ENCODE measurements around the gene HASPIN. TPM values are rescaled to one million over a fixed set of nuclear protein-coding genes. Genes with fewer than 3 reads are reported as not detected.

HASPIN gene
- total RNA-seq, 1 donor from 2014 or later: 6.7 TPM

DNA sequence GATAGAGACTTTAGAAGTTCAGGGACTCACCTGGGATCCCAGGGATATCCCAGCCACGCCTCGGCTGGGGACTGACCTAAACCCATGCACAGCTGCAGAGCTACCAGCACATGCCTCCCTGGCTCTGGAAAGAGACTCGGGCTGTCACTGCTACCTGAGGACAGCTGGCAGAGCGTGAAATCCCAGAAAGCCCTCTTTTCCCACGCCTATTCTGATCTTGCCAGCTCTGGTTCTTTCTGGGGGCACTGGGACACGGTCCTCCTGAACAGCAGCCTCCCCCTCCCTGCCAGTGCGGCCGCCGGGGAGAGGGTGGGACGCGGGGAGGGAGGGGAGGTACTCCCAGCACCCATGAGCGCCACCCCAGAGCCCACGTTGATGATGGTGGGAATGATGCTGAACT, 38.5 kb upstream of the HASPIN start:
- H3K4me3 Mint-ChIP-seq: peak overlapping the region; percentile 11
- TF ChIP-seq, protein P1, sequence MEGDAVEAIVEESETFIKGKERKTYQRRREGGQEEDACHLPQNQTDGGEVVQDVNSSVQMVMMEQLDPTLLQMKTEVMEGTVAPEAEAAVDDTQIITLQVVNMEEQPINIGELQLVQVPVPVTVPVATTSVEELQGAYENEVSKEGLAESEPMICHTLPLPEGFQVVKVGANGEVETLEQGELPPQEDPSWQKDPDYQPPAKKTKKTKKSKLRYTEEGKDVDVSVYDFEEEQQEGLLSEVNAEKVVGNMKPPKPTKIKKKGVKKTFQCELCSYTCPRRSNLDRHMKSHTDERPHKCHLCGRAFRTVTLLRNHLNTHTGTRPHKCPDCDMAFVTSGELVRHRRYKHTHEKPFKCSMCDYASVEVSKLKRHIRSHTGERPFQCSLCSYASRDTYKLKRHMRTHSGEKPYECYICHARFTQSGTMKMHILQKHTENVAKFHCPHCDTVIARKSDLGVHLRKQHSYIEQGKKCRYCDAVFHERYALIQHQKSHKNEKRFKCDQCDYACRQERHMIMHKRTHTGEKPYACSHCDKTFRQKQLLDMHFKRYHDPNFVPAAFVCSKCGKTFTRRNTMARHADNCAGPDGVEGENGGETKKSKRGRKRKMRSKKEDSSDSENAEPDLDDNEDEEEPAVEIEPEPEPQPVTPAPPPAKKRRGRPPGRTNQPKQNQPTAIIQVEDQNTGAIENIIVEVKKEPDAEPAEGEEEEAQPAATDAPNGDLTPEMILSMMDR (IDR thresholded peaks at IDR 0.05): no peak
- ATAC-seq (ENCODE audit: low read depth): no peak
- H3K27me3 Mint-ChIP-seq: no peaks in the 10 kb centered on the region
- CTCF ChIA-PET: interaction anchor here (0.8 to 1.3 kb wide), 3 partner anchors 10 to 47 kb away, joined by 3 to 6 read pairs (median 3); no protein-coding TSS in a partner anchor
- intact Hi-C loops (cut with micrococcal nuclease): no loop called here
- peaks cover 54% of the 10 kb centered on the region for H3K36me3 Mint-ChIP-seq (ENCODE audit: low read depth)
- H3K9me3 Mint-ChIP-seq: no peaks in the 10 kb centered on the region
- H3K27ac Mint-ChIP-seq: peak overlapping the region; percentile 73
- peak; percentile 49 for DNase-seq
- POLR2A ChIA-PET: interaction anchor here (0.6 to 3.8 kb wide), 5 partner anchors 10 to 111 kb away, joined by 3 to 78 read pairs (median 7); partner anchors contain the start of genes HASPIN and P2RX5
- H3K4me1 Mint-ChIP-seq: peaks cover 62% of the 10 kb centered on the region

DNA sequence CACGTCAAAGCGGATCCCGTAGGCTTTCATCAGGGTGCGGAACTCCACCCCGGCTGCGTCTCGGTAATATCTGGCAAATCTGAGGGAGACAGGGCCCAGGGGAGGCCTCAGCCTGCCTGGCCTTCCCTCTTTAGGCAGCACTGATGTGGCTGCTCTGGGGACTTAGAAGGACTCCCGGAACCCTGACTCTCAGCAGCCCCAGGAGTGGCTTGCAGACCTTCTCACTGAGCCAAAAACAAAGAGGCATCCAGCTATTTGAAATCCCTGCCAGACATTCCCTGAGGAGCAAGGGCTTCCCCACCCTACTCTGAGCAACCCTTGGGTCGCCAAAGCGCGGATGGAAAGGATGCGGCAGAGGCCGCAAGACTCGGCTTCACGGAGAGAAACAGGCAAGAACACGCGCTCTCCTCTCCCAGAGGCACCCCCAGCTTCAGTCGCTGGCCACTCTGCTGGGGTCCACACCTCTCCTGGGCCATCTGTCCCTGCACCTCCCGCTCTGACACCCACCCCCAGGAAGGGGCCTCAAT, 35.6 kb upstream of the HASPIN start:
- ChIA-PET POLR2A (interaction anchor here (0.6 to 1.8 kb wide), 13 partner anchors 9 to 109 kb away, joined by 3 to 15 read pairs (median 4); partner anchors contain the start of genes HASPIN and SHPK), CTCF (interaction anchor here (0.7 to 1.5 kb wide), 2 partner anchors 22 to 44 kb away, joined by 3 to 4 read pairs; no protein-coding TSS in a partner anchor)
- H3K27ac Mint-ChIP-seq: peak overlapping the region; percentile 82
- ATAC-seq (ENCODE audit: low read depth) (peak; percentile 31), DNase-seq (peak; percentile 49)
- H3K36me3 Mint-ChIP-seq (ENCODE audit: low read depth): peaks cover 53% of the 10 kb centered on the region
- TF ChIP-seq, protein P1 (IDR thresholded peaks at IDR 0.05): no peak
- no peaks in the 10 kb centered on the region for H3K27me3 Mint-ChIP-seq
- H3K4me1 Mint-ChIP-seq: peaks cover 71% of the 10 kb centered on the region
- H3K9me3 Mint-ChIP-seq: no peaks in the 10 kb centered on the region
- intact Hi-C loops (cut with micrococcal nuclease): loop anchor here (1.0 kb wide), 1 partner anchor 23 kb away; no protein-coding TSS in a partner anchor
- H3K4me3 Mint-ChIP-seq: peak overlapping the region; percentile 71

DNA sequence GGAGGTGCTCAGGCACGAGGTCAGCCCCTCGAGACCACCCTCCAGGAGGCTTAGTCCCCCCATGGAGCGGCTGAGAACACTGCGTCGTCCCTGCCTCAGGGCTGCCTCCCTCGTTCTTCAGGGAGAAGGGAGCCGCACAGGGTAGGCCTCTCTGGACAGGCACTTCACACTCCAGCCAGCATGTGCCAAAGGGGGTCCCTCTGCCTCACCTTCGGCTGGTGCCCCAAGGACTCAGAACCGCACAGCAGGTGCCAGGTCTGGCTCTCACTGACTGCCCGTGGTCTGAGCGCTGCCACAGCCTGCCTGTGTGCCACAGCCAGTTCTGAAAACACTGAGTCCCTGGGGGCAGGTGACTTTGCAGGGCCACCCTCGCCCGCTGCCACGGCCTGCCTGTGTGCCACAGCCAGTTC, 34.8 kb upstream of the HASPIN start:
- TF ChIP-seq, protein P1 (IDR thresholded peaks at IDR 0.05): no peak
- peak; percentile 55 for ATAC-seq (ENCODE audit: low read depth)
- Mint-ChIP-seq H3K27ac (peak overlapping the region; percentile 82), H3K4me1 (peaks cover 69% of the 10 kb centered on the region), H3K27me3 (no peaks in the 10 kb centered on the region), H3K4me3 (peak overlapping the region; percentile 71), H3K36me3 (ENCODE audit: low read depth) (peaks cover 49% of the 10 kb centered on the region), H3K9me3 (no peaks in the 10 kb centered on the region)
- intact Hi-C loops (cut with micrococcal nuclease): loop anchor here (1.0 kb wide), 1 partner anchor 22 kb away; no protein-coding TSS in a partner anchor
- CTCF ChIA-PET: interaction anchor here (1.5 kb wide), 1 partner anchor 22 kb away, joined by 4 read pairs; no protein-coding TSS in a partner anchor
- DNase-seq: peak; percentile 59
- POLR2A ChIA-PET: interaction anchor here (0.6 to 2.0 kb wide), 9 partner anchors 10 to 46 kb away, joined by 3 to 15 read pairs (median 5); partner anchors contain the start of gene HASPIN

DNA sequence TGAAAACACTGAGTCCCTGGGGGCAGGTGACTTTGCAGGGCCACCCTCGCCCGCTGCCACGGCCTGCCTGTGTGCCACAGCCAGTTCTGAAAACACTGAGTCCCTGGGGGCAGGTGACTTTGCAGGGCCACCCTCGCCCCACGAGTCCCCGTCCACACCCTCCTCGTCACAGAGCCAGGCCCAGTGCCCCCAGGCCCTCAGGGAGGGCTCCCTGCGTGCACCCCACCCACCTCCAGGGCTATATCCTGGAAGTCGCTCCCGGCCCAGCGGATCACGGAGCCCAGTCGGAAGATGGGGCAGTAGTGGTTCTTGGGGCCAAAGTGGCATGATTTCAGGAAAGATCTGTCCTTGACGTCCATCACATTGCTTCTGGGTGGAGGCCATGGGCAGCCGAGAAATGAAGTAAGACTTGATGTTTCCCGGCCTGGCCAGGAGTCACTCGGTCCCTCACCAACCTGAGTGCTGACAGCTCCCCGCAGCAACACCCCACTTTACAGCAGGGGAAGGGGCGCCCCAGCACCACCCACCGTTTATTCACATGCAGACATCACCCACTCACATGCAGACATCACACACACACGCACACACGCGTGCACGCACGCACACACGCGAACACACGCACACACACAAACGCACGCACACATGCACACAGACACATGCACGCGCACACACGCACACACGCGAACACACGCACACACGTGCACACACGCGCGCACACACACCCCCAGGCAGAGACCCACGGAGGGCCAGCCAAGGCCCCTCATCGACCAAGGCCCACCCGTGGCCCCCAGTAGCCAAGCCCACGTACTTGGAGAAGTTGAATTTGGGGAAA, 34.2 kb upstream of the HASPIN start:
- DNase-seq: peak; percentile 54
- H3K36me3 Mint-ChIP-seq (ENCODE audit: low read depth): peaks cover 48% of the 10 kb centered on the region
- H3K27ac Mint-ChIP-seq: peak overlapping the region; percentile 85
- CTCF ChIA-PET: interaction anchor here (1.5 kb wide), 1 partner anchor 21 kb away, joined by 4 read pairs; no protein-coding TSS in a partner anchor
- intact Hi-C loops (cut with micrococcal nuclease): loop anchor here (5.0 kb wide), 1 partner anchor 52 kb away; the partner anchor contains the start of genes CTNS and SHPK
- H3K4me3 Mint-ChIP-seq: peak overlapping the region; percentile 70
- H3K9me3 Mint-ChIP-seq: no peaks in the 10 kb centered on the region
- ATAC-seq (ENCODE audit: low read depth): no peak
- TF ChIP-seq, protein P1 (IDR thresholded peaks at IDR 0.05): no peak
- no peaks in the 10 kb centered on the region for H3K27me3 Mint-ChIP-seq
- POLR2A ChIA-PET: interaction anchor here (2.0 to 2.4 kb wide), 2 partner anchors 11 to 22 kb away, joined by 7 to 19 read pairs; no protein-coding TSS in a partner anchor
- H3K4me1 Mint-ChIP-seq: peaks cover 68% of the 10 kb centered on the region
